ENCODE measurements around the gene DAPK3.
"Not testable (repeated sequence)": the region's sequence is repeated elsewhere in the genome, so short reads cannot be mapped to it uniquely, and the experiment has no call there.

Gene DAPK3

GRCh38 chr19:3950871-3951861 lies 19.7 kb downstream of the DAPK3 start:
- H3K4me1 ChIP-seq (ENCODE audit: control insufficient read depth, insufficient read depth, low read length, unreplicated experiment) = no peaks in the 10 kb centered on the region
- no peak overlapping the region for H2AFZ ChIP-seq (ENCODE audit: low read length, unreplicated experiment)
- no peak overlapping the region for H3K4me3 ChIP-seq (ENCODE audit: low read depth, low read length)
- H3K27ac ChIP-seq (ENCODE audit: low read depth, low read length) = no peak overlapping the region
- H3K36me3 ChIP-seq (ENCODE audit: insufficient read depth, low read length) = no peaks in the 10 kb centered on the region
- H3K27me3 ChIP-seq (ENCODE audit: insufficient read depth, low read length) = no peaks in the 10 kb centered on the region
- H3K79me2 ChIP-seq (ENCODE audit: control insufficient read depth, insufficient read depth, low read length, unreplicated experiment) = no peaks in the 10 kb centered on the region

- Histone ChIP-seq H3K27ac (ENCODE audit: low read depth, low read length) (no peak overlapping the region), H3K4me1 (ENCODE audit: control insufficient read depth, insufficient read depth, low read length, unreplicated experiment) (no peaks in the 10 kb centered on the region), H3K36me3 (ENCODE audit: insufficient read depth, low read length) (no peaks in the 10 kb centered on the region), H3K27me3 (ENCODE audit: insufficient read depth, low read length) (no peaks in the 10 kb centered on the region), H3K79me2 (ENCODE audit: control insufficient read depth, insufficient read depth, low read length, unreplicated experiment) (no peaks in the 10 kb centered on the region), H2AFZ (ENCODE audit: low read length, unreplicated experiment) (no peak overlapping the region), H3K4me3 (ENCODE audit: low read depth, low read length) (no peak overlapping the region)
Observed at GRCh38 chr19:3949997-3950859, 20.7 kb downstream of the DAPK3 start.

- H3K36me3 ChIP-seq (ENCODE audit: insufficient read depth, low read length) = no peaks in the 10 kb centered on the region
- H3K4me3 ChIP-seq (ENCODE audit: low read depth, low read length) = no peak overlapping the region
- no peak overlapping the region for H3K27ac ChIP-seq (ENCODE audit: low read depth, low read length)
- no peaks in the 10 kb centered on the region for H3K4me1 ChIP-seq (ENCODE audit: control insufficient read depth, insufficient read depth, low read length, unreplicated experiment)
- no peak overlapping the region for H2AFZ ChIP-seq (ENCODE audit: low read length, unreplicated experiment)
- no peaks in the 10 kb centered on the region for H3K79me2 ChIP-seq (ENCODE audit: control insufficient read depth, insufficient read depth, low read length, unreplicated experiment)
- no peaks in the 10 kb centered on the region for H3K27me3 ChIP-seq (ENCODE audit: insufficient read depth, low read length)
Observed at GRCh38 chr19:3949294-3949693, 21.6 kb downstream of the DAPK3 start.

GRCh38 chr19:3947316-3947933 lies 23.5 kb downstream of the DAPK3 start:
- H3K27me3 ChIP-seq (ENCODE audit: insufficient read depth, low read length); H3K27ac ChIP-seq (ENCODE audit: low read depth, low read length); H3K4me3 ChIP-seq (ENCODE audit: low read depth, low read length); H2AFZ ChIP-seq (ENCODE audit: low read length, unreplicated experiment); H3K79me2 ChIP-seq (ENCODE audit: control insufficient read depth, insufficient read depth, low read length, unreplicated experiment); H3K36me3 ChIP-seq (ENCODE audit: insufficient read depth, low read length); H3K4me1 ChIP-seq (ENCODE audit: control insufficient read depth, insufficient read depth, low read length, unreplicated experiment): not testable (repeated sequence)

GRCh38 chr19:3945838-3946237 lies 25.1 kb downstream of the DAPK3 start:
- H3K4me3 ChIP-seq (ENCODE audit: low read depth, low read length) = no peak overlapping the region
- no peak overlapping the region for H3K27ac ChIP-seq (ENCODE audit: low read depth, low read length)
- no peak overlapping the region for H2AFZ ChIP-seq (ENCODE audit: low read length, unreplicated experiment)
- H3K27me3 ChIP-seq (ENCODE audit: insufficient read depth, low read length) = no peaks in the 10 kb centered on the region
- no peaks in the 10 kb centered on the region for H3K4me1 ChIP-seq (ENCODE audit: control insufficient read depth, insufficient read depth, low read length, unreplicated experiment)
- no peaks in the 10 kb centered on the region for H3K79me2 ChIP-seq (ENCODE audit: control insufficient read depth, insufficient read depth, low read length, unreplicated experiment)
- H3K36me3 ChIP-seq (ENCODE audit: insufficient read depth, low read length) = no peaks in the 10 kb centered on the region

- Histone ChIP-seq H3K4me3 (ENCODE audit: low read depth, low read length) (no peak overlapping the region), H3K27ac (ENCODE audit: low read depth, low read length) (no peak overlapping the region), H3K79me2 (ENCODE audit: control insufficient read depth, insufficient read depth, low read length, unreplicated experiment) (no peaks in the 10 kb centered on the region), H3K36me3 (ENCODE audit: insufficient read depth, low read length) (no peaks in the 10 kb centered on the region), H3K27me3 (ENCODE audit: insufficient read depth, low read length) (no peaks in the 10 kb centered on the region), H2AFZ (ENCODE audit: low read length, unreplicated experiment) (no peak overlapping the region), H3K4me1 (ENCODE audit: control insufficient read depth, insufficient read depth, low read length, unreplicated experiment) (no peaks in the 10 kb centered on the region)
Observed at GRCh38 chr19:3944018-3944721, 26.7 kb downstream of the DAPK3 start.

GRCh38 chr19:3942790-3943409 lies 28.0 kb downstream of the DAPK3 start:
- no peak overlapping the region for H3K27ac ChIP-seq (ENCODE audit: low read depth, low read length)
- no peaks in the 10 kb centered on the region for H3K4me1 ChIP-seq (ENCODE audit: control insufficient read depth, insufficient read depth, low read length, unreplicated experiment)
- no peak overlapping the region for H3K4me3 ChIP-seq (ENCODE audit: low read depth, low read length)
- H3K79me2 ChIP-seq (ENCODE audit: control insufficient read depth, insufficient read depth, low read length, unreplicated experiment) = no peaks in the 10 kb centered on the region
- no peak overlapping the region for H2AFZ ChIP-seq (ENCODE audit: low read length, unreplicated experiment)
- no peaks in the 10 kb centered on the region for H3K27me3 ChIP-seq (ENCODE audit: insufficient read depth, low read length)
- no peaks in the 10 kb centered on the region for H3K36me3 ChIP-seq (ENCODE audit: insufficient read depth, low read length)

- H3K27ac ChIP-seq (ENCODE audit: low read depth, low read length) = not testable (repeated sequence)
Observed at GRCh38 chr19:3938300-3938950, 32.5 kb downstream of the DAPK3 start.

GRCh38 chr19:3936506-3937442 lies 34.1 kb downstream of the DAPK3 start:
- peaks cover 15% of the 10 kb centered on the region for H3K27me3 ChIP-seq (ENCODE audit: insufficient read depth, low read length)
- H2AFZ ChIP-seq (ENCODE audit: low read length, unreplicated experiment) = no peak overlapping the region
- H3K79me2 ChIP-seq (ENCODE audit: control insufficient read depth, insufficient read depth, low read length, unreplicated experiment) = no peaks in the 10 kb centered on the region
- no peaks in the 10 kb centered on the region for H3K4me1 ChIP-seq (ENCODE audit: control insufficient read depth, insufficient read depth, low read length, unreplicated experiment)
- no peaks in the 10 kb centered on the region for H3K36me3 ChIP-seq (ENCODE audit: insufficient read depth, low read length)
- H3K4me3 ChIP-seq (ENCODE audit: low read depth, low read length) = no peak overlapping the region
- no peak overlapping the region for H3K27ac ChIP-seq (ENCODE audit: low read depth, low read length)

More at GRCh38 chr19:3938300-3938950, 32.5 kb downstream of the DAPK3 start:
- H3K27me3 ChIP-seq (ENCODE audit: insufficient read depth, low read length); H3K4me3 ChIP-seq (ENCODE audit: low read depth, low read length); H3K79me2 ChIP-seq (ENCODE audit: control insufficient read depth, insufficient read depth, low read length, unreplicated experiment); H2AFZ ChIP-seq (ENCODE audit: low read length, unreplicated experiment); H3K36me3 ChIP-seq (ENCODE audit: insufficient read depth, low read length); H3K4me1 ChIP-seq (ENCODE audit: control insufficient read depth, insufficient read depth, low read length, unreplicated experiment): not testable (repeated sequence)

Measured in ACC112 (cell line).